SH-SY5Y (cell line): ENCODE results near the gene GABPA.

Experiments used
- GATA2 ChIP-seq: IDR thresholded peaks from 2 replicates; pipeline ENCODE4 v1.6.1; 2011; ENCODE audit warnings: mild to moderate bottlenecking, low read depth, low read length
- GATA3 ChIP-seq: IDR thresholded peaks from 2 replicates; pipeline ENCODE4 v1.6.1; 2011; ENCODE audit warnings: low read depth, mild to moderate bottlenecking, low read length, moderate library complexity

The GABPA gene

GRCh38 chr21:25732091-25732760 is 2.5 kb upstream of the GABPA start:
- TF ChIP-seq GATA2 (no peak), GATA3 (no peak)

GRCh38 chr21:25733859-25734653 is 716 bp upstream of the GABPA start:
- TF ChIP-seq GATA3 (no peak), GATA2 (no peak)

GRCh38 chr21:25734654-25734903 is 193 bp upstream of the GABPA start:
- TF ChIP-seq GATA2: no peak
- TF ChIP-seq GATA3: no peak

- no peak for TF ChIP-seq GATA2
- no peak for TF ChIP-seq GATA3
Observed at GRCh38 chr21:25735646-25736597, 1.1 kb downstream of the GABPA start.

- TF ChIP-seq GATA2: no peak
- no peak for TF ChIP-seq GATA3
Observed at GRCh38 chr21:25737421-25737820, 2.6 kb downstream of the GABPA start.

GRCh38 chr21:25742900-25743299 is 8.1 kb downstream of the GABPA start:
- TF ChIP-seq GATA2: no peak
- TF ChIP-seq GATA3: no peak

- TF ChIP-seq GATA2: no peak
- TF ChIP-seq GATA3: no peak
Observed at GRCh38 chr21:25744854-25745253, 10.1 kb downstream of the GABPA start.

GRCh38 chr21:25750085-25750484 is 15.3 kb downstream of the GABPA start:
- TF ChIP-seq GATA2 (no peak), GATA3 (no peak)

- no peak for TF ChIP-seq GATA2
Observed at GRCh38 chr21:25752416-25752815, 17.6 kb downstream of the GABPA start.

- TF ChIP-seq GATA2 (no peak), GATA3 (no peak)
Observed at GRCh38 chr21:25756190-25756932, 21.6 kb downstream of the GABPA start.

- TF ChIP-seq GATA2 (no peak), GATA3 (no peak)
Observed at GRCh38 chr21:25757531-25757930, 22.8 kb downstream of the GABPA start.

GRCh38 chr21:25759573-25759972 is 24.8 kb downstream of the GABPA start:
- TF ChIP-seq GATA2: no peak

- TF ChIP-seq GATA2 (no peak), GATA3 (no peak)
Observed at GRCh38 chr21:25760061-25760460, 25.3 kb downstream of the GABPA start.

- TF ChIP-seq GATA3 (no peak), GATA2 (no peak)
Observed at GRCh38 chr21:25760677-25761076, 25.9 kb downstream of the GABPA start.

- no peak for TF ChIP-seq GATA3
- TF ChIP-seq GATA2: no peak
Observed at GRCh38 chr21:25764065-25764464, 29.3 kb downstream of the GABPA start.
